HG03064 (cell line): ENCODE measurements around the gene RTEL1.
A peak's percentile ranks its signal among the peaks of the same experiment; 100 is the strongest.

Experiments used
- ATAC-seq: cut with Tn5 transposase; IDR thresholded peaks from one replicate; pipeline ENCODE4 v1.9.1; 2021; ENCODE audit warnings: low read depth; ENCODE audit not compliant: unreplicated experiment

Gene RTEL1

DNA sequence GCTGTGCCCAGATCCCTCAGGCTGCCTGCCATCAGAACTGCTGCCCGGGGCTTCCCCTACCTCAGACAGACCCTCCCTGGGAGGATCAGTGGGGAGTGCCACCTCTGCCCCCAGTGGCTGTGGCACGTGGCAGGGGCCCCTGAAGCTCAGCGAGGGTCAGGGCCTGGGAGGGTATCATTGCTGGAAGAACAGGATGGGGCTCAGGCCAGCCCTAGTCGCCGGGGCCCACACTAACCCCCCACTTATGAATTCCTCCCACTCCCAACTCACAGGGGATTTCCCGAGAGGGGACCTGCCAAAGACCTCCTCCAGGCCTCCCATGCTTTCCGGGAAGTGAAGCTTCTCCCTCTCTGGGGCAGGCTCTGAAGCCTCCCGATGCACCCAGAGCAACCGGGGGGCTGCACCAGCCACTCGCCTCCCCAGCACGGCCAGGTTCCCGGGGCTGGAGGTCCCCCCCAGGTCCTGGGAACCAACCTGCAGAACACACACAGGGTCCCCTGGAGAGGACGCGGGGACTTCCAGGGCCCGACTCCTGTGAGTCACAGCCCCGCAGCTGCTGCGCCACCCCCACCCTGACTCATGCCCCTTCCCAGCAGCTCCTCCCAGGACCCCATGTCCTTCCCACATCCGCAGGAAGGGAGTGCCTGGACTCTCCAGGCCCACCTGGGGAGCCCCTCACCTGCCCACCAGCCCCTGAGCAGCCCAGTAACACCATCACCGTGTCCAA lies 40.8 kb downstream of the RTEL1 start:
- ATAC-seq: no peak

DNA sequence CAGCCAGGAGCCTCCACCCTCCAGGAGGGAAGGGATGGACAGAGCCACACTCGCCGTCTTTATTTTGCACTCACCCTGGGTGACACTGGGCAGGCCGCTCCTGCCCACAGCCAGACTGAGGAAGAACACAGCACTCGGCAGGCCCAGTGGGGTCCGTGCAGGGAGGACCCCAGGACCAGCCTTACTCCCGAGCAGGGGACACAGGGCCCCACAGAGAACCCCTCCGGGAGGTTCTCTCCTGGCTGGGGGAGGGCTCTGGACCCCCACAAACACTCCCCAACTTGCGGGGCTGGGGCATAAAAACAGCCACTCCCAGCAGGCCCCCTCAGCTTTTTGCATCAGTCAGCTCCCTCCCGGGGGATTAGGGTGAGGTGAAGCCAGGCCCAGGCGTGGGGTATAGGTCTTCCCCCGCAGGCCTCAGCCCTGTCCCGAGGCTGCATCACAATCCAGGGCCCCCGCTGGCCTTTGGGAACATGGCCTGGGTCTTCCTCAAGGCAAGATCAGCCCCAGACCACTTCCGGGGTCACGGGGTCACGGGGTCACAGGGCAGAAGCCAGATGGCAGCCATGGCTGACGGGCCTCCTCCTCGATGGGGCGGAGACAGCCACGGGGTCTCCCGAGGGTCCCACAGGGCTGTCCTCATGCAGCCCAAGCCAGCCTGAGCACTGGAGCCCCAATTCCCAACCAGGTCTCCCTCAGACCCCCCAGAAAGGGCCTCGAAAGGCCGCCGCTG lies 41.5 kb downstream of the RTEL1 start:
- no peak for ATAC-seq

DNA sequence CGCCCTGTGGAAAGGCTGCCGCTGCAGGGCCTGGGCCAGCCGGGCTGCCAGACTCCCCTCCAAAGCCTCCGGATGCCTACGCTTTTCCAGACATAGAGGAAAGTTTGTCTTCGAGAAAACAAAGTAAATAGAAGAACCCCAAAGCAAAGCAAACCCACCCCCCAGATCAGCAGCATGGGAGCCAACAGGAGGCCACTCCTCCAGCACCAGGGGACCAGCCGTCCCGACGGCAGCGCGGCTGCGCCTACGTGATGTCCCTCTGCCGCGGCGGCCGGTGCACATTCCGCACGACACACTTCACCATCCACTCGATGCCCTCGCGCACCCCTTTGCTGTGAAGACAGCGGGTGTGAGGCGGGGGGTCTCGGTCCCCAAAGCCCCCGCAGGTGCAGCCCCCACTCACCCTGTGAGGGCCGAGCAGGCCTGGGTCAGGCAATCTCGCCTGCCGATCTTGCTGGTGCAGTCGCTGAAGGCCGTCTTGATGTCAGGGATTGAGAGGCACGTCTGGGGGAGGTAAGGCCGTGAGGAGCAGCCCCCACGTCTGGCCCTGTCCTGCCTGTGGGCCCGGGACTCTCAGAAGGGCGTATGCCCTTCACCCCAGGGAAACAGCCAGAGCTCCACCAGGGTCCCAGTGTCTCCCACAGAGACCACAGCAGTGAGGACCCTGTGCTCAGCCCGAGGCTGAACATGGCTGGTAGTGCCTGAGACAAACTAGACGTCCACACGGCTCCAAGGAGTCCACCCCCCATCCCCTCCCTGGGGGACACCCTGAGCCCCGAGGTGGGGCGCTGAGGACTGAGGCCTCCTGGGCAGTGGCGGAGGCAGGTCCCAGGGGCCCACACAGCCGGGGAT lies 42.3 kb downstream of the RTEL1 start:
- no peak for ATAC-seq

DNA sequence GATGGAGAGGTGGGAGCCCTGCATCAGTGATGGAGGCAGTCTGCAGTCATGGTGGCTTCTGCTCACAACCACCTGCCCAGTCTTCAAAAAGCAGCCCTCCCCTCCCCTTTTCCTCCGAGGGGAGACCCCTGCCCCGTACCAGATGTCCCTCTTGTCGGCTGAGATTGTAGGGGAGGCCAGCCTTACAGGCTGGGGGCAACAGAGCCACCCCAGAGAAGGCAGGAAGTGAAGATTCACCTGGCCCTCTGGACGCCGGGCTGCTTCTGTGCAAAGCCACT lies 42.9 kb downstream of the RTEL1 start:
- no peak for ATAC-seq

DNA sequence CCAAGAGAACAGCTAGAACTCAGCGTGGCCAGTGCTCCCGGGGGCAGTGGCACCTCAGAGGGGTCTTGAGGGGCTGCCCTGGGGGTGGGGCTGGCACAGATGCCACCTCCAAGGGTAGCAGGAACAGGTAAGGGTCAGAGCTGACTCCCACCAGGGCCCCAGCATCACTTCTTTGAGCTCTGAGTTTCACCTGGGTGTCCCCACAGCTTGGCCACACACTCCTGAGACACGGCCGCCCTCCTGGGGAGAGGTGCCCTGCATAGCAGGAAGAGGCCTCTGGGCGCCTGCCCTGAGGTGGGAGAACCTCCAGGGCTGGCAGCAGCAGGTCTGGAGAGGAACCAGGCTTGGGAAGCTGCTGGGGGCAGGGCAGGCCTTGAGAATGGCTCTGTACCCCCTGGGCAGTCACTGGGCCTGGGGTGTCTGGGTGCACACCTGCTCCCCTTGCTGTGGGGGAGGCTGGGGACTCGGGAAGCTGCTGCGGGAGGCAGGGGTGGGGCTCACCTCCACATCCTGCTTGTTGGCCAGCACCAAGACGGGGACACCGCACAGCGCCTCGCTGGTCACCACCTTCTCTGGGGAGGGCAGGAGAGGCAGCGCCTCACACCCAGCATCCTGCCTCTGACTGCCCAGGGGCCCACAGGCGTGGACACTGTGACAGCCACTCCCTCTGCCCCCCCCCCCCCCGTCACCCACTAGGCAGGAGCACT lies 43.4 kb downstream of the RTEL1 start:
- ATAC-seq: no peak

DNA sequence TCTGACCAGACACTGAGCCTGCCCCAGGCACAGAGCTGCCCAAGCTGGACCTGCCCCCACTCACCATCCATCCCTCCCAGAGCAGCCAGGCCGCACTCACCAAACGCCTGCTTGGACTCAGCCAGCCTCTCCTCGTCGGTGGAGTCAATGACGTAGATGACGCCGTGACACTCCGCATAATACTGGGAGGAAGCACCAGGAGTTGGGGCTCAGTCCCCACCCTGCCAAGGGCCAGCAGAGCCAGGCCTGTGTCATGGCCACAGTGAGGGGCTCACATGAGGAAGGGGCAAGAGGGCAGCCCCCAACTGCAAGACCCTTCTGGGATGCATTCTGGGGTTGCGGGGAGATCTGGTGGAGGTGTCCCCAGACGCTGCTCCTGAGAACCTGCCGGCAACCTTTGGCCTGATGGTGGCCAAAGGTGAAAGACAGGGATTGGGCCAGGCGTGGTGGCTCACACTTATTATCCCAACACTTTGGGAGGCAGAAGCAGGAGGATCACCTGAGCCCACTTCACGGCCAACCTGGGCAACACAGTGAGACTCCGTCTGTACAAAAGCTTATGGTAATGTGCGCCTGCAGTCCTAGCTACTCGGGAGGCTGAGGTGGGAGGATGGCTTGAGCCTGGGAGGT lies 44.0 kb downstream of the RTEL1 start:
- no peak for ATAC-seq

DNA sequence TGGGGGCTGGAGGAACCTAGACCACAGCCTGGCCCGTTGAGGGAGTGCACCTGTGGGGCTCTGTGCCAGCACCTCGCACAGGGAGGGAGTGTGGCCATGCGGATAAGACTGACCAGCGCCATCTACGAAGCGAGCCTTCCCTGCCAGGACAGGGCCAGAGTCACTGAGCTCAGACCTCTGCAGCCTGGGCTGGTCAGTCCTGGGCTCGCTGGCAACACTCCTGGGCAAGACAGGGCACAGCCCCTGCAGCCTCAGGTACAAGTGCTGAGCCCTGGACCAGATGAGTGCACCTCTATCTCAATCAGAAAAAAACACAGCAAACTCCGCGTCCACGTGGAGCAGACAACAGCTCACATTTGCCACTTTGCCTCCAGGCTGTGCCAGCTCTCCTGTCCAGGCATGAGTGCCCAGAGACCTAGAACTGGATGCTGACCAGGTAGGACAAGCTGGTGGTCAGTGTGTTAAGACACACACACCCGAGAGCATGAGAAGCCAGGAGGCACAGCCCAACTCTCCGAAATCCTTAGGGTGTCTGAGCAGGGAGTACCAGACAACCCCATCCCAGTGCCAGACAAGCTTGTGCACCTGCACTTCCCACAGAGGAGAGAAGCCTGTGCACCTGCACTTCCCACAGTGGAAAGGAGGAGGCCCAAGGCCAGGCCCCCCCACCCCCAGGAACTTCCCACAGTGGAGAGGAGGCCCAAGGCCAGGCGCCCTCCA lies 44.8 kb downstream of the RTEL1 start:
- no peak for ATAC-seq

DNA sequence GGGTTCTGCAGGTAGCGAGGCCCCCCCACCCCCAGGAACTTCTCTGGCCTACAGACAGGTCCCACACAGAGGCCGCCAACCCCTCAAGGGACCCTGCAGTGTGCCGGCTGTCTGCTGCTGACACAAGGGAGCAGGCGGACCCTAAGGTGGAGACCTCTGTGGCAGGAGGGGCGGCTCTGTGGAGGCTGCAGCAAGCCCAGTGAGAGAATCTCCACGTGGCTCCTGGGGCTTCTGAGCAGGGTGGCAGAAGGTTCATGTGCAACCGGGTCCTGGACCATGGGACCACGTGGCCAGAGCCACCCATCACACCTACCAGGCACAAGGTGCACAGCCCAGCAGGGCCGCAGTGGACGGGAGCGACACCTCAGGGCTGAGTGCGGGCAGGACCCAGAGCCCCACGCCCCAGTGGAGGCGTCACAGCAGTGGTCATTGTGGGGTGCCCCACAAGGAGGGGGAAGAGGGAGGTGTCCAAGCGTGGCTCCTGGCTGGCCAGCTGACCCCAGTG lies 45.4 kb downstream of the RTEL1 start:
- ATAC-seq: no peak

DNA sequence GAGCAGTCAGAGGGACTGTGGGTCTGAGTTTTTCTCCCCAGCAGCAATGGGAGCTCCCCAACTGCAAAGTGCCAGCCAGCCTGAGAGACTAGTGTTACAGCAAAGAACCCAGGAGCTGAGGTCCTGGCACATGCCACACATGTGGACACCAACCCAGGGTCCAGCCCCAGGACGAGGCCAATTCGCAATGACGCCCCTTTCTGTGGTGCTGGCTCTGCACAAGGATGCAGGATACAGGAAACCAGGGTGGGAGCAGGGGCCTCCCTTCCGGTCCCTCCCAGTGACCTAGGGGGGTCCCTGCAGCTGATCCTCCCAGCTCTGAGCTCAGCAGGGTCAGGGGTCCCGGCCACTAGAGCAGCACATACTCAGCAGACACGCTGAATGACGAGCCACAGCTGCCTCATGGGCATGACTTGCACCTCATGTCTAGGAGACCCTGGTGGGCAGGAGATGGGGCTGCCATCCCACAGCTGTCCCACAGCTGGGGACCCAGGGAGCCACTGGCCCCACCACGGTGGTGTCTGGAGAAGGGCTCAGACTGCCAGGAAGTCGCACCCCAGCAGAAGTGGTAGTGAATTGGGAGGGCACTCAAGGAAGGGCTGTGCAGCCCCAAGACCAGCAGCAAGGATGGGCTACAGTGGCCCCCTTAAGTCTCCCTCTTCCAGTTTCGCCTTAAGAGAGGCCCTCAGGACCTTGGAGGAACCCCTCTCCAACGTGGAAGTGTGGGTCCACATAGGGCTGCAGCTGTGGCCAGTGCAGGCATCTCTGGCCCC lies 46.0 kb downstream of the RTEL1 start:
- no peak for ATAC-seq

DNA sequence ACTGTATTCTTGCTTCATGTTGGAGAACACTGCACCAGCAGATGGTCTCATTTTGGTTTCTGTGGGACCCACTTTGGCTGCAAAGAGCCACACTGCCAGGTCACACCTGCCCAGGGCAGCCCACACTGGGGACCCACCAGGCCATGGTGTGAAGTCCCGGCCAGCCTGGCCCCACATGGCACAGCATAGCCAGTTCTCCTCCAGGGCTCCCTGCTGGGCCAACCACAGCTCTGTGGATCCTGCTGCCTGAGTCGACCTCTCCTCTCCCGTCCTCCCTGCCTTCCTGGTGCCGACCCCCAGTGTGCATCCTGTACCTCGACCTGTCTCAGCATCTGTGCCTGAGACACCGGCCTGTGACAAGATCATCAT lies 46.6 kb downstream of the RTEL1 start:
- no peak for ATAC-seq

DNA sequence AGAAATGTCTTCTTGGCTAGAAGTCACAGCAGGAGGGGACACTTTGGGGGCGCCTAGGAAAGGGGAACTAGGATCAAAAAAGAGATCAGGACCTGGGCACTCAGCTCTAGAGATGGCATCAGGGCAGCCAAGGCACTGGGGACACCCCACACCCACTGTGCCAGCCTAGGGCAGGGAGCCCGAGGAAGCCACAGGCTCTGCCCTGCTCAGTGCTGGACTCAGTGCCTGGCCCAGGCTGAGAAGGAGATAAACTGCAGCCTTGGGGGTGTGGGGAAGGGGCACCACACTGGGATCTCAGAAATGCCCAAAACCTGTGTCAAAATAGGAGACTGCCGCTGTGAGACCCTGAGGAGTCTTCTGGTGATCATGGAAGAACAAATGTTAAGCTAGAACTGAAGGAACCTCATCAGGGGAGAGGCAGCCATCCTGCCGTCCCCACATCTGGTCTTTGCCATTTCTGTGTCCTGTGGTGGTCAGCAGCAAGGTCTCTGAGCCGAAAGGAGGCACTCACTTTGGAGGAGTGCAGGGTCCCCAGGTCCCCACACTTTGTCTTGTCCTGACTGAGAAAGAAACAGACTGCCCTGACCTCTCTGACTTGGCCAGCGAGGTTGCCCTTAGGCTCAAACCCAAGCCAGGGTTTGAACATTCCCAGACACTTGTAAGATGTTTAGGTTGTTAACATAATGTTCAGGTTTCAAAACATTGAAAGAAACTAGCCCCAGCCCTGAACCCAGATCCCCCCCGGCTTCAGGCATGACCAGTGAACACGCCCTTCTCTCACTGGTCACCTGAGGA lies 47.3 kb downstream of the RTEL1 start:
- no peak for ATAC-seq

DNA sequence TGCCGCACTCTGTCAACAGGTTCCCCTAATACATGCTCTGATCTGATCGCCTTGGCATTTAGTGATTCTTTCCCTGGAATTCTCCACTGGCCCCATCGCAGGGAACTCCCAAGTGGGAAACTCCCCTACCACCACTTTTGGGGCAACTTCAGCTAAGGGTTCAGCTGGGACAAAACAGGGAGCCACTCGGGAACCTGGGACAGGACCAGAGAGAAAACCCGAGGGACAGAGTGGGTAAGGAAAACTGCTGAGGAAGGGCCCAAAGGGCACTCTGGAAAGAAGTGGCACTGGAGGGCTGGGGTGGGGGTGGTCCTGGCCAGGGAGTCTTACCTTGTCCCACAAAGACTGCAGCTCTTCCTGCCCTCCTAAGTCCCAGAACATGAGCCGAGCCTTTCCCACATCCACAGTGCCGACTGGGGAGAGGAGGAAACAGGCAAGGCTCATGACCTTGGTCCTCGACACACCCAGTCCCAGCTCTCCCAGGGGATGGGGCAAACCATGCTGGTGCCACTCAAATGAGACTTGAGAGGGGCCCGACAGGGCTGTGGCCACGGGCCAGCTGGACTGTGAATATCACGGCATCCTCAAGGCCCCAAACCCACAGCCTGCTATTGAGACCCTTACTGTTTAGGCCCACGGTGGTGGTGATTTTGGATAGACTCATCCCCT lies 48.0 kb downstream of the RTEL1 start:
- no peak for ATAC-seq

DNA sequence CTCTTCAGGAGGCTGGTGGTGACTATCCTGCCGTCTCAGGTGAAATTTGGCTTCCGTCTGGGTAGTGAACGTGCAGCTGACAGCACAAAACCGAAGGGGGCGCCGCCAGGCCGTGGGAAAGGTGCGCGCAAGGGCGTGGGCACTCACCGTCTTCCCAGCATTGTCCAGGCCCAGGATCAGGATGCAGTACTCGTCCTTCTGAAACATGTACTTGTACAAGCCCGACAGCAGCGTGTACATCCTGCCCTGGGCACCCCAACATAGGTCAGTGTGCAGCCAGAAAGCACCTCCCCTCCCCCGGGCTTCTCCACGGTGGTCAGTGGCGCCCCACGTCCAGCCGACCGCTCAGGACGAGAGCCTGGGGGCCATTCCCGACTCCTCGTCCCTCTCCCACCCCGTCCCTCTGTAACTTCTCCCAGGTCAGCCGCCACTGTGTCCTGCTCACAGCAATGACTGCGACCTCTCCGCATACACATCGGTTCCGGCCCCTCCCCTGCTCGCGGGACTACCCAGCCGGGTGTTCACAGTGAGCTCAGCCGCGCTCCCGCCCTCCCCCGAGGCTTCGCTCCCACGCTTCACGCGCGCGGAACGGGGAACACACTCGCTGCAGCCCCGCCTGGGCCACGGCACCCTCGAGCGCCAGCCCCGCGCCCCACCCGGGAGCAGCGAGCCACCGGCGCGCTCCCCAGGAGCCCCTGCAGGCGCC lies 48.9 kb downstream of the RTEL1 start:
- ATAC-seq: peak; percentile 12

DNA sequence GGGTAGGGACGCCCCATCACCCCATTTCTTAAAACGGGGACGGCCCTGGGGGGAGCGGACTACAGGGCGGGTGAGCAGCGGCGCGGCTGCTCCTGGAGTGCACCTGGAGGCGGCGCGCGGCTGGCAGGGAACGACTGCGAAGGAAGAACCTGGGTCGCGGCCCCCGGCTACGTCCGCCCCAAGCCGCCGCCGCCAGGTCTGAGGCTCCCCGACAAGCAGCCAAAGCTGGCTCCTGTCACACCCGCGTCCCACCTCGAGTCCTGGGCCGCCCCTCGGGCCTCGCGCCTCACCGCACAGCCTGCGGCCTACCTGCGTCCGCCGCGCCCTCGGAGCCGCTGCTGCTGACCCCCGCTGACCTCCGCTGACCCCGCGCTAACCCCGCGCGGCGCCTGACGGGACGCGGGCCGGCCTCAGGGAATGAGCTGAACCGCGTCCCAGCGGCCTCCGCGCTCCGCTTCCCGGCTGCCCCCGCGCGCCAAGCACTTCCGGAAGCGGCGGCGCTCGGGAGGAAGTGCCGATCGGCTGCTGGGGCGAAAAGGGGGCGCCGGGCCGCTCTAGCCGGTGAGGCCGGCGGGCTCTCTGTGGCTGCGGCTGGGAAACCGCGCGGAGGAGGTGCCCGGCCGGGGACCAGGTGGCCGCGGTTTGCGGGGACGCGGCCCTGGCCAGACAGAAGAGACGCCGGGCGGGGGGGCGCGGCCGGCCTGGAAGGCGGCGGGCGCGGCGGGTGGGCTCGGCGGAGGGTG lies 49.6 kb downstream of the RTEL1 start, which contains the start of the genes ARFRP1 and ZGPAT:
Gene ARFRP1 (minus strand): TSS at position 419 of the 743 bp plus-strand sequence. CDS start 885 bp downstream, outside the sequence.
Gene ZGPAT (plus strand): TSS at position 482 of the 743 bp plus-strand sequence. CDS start 542 bp downstream, outside the sequence.
- peak; percentile 62 for ATAC-seq

DNA sequence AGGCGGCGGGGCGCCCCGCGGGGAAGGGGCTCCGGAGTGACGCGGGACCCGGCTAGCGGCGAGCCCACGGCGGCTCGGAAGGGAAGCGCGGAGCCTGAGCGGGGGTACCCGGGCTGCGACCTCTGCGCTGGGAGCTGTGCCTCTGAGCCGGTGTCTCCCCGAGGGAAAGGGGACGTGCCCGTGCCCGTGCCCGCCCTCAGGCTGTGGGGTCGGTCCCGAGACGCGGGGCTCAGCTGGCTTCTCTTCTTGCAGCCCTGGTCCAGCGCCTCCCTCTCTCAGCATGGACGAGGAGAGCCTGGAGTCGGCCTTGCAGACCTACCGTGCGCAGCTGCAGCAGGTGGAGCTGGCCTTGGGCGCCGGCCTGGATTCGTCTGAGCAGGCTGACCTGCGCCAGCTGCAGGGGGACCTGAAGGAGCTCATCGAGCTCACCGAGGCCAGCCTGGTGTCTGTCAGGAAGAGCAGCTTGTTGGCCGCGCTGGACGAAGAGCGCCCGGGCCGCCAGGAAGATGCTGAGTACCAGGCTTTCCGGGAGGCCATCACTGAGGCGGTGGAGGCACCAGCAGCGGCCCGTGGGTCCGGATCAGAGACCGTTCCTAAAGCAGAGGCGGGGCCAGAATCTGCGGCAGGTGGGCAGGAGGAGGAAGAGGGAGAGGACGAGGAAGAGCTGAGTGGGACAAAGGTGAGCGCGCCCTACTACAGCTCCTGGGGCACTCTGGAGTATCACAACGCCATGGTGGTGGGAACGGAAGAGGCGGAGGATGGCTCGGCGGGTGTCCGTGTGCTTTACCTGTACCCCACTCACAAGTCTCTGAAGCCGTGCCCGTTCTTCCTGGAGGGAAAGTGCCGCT lies 50.4 kb downstream of the RTEL1 start:
- ATAC-seq: peak; percentile 7
